H9 (cell line): ENCODE data around the gene GPD1L. TPM values are rescaled to one million over a fixed set of nuclear protein-coding genes. Genes with fewer than 3 reads are reported as not detected.
"Not testable (repeated sequence)": the region's sequence is repeated elsewhere in the genome, so short reads cannot be mapped to it uniquely, and the experiment has no call there.

Experiments
- DNase-seq: peaks from one replicate; pipeline ENCODE4 v3.0.0-alpha.2; 2017
- H2AFZ ChIP-seq: one replicate; pipeline ENCODE4 v1.6.1; 2013; ENCODE audit warnings: mild to moderate bottlenecking, low read length, control low read depth, moderate library complexity
- H2AK5ac ChIP-seq: 2 replicates; pipeline ENCODE4 v1.6.1; 2013; ENCODE audit warnings: low read length, control low read depth, mixed read lengths; ENCODE audit not compliant: insufficient read length
- H2BK120ac ChIP-seq: one replicate; pipeline ENCODE4 v1.6.1; 2013; ENCODE audit warnings: low read depth, mild to moderate bottlenecking, low read length, control low read depth, inconsistent platforms; ENCODE audit not compliant: poor library complexity, severe bottlenecking
- H2BK12ac ChIP-seq: 2 replicates; pipeline ENCODE4 v1.6.1; 2013; ENCODE audit warnings: low read length, control low read depth, mixed read lengths, low read depth; ENCODE audit not compliant: insufficient read length
- H2BK15ac ChIP-seq: 2 replicates; pipeline ENCODE4 v1.6.1; 2013; ENCODE audit warnings: low read depth, low read length, control low read depth
- H2BK20ac ChIP-seq: one replicate; pipeline ENCODE4 v1.6.1; 2013; ENCODE audit warnings: low read depth, mild to moderate bottlenecking, low read length, control low read depth, inconsistent platforms; ENCODE audit not compliant: poor library complexity, severe bottlenecking
- H2BK5ac ChIP-seq: 2 replicates; pipeline ENCODE4 v1.6.1; 2013; ENCODE audit warnings: low read length, control low read depth, mixed read lengths; ENCODE audit not compliant: insufficient read length
- H3K14ac ChIP-seq: 2 replicates; pipeline ENCODE4 v1.6.1; 2013; ENCODE audit warnings: low read length, control low read depth; ENCODE audit not compliant: insufficient read depth
- H3K18ac ChIP-seq: 2 replicates; pipeline ENCODE4 v1.6.1; 2013; ENCODE audit warnings: low read depth, mild to moderate bottlenecking, mixed read lengths, low read length, control low read depth; ENCODE audit not compliant: insufficient read length
- H3K23ac ChIP-seq: 2 replicates; pipeline ENCODE4 v1.6.1; 2013; ENCODE audit warnings: low read length, control low read depth, mixed read lengths, low read depth; ENCODE audit not compliant: insufficient read length
- H3K23me2 ChIP-seq: 2 replicates; pipeline ENCODE4 v1.6.1; 2013; ENCODE audit warnings: low read depth, mild to moderate bottlenecking, mixed read lengths, low read length, control low read depth; ENCODE audit not compliant: insufficient read length, poor library complexity, severe bottlenecking
- H3K27ac ChIP-seq: 2 replicates; pipeline ENCODE4 v1.5.1; 2013; ENCODE audit warnings: low read length, control low read depth, mixed read lengths, low read depth; ENCODE audit not compliant: insufficient read length
- H3K27me3 ChIP-seq: 2 replicates; pipeline ENCODE4 v1.6.1; 2013; ENCODE audit warnings: low read length, control low read depth, inconsistent platforms; ENCODE audit not compliant: insufficient read depth
- H3K4ac ChIP-seq: 2 replicates; pipeline ENCODE4 v1.6.1; 2013; ENCODE audit warnings: low read depth, mild to moderate bottlenecking, control low read depth, inconsistent platforms, low read length, moderate library complexity
- H3K4me1 ChIP-seq: 2 replicates; pipeline ENCODE4 v1.6.1; 2013; ENCODE audit warnings: low read length, control low read depth, inconsistent platforms; ENCODE audit not compliant: insufficient read depth
- H3K4me2 ChIP-seq: 2 replicates; pipeline ENCODE4 v1.6.1; 2013; ENCODE audit warnings: low read length, control low read depth, mixed read lengths; ENCODE audit not compliant: insufficient read length, insufficient read depth
- H3K56ac ChIP-seq: 2 replicates; pipeline ENCODE4 v1.6.1; 2013; ENCODE audit warnings: low read depth, mild to moderate bottlenecking, mixed read lengths, low read length, control low read depth; ENCODE audit not compliant: insufficient read length
- H3K79me1 ChIP-seq: 2 replicates; pipeline ENCODE4 v1.6.1; 2013; ENCODE audit warnings: low read depth, mild to moderate bottlenecking, moderate library complexity, low read length, control low read depth, inconsistent platforms; ENCODE audit not compliant: insufficient read depth, poor library complexity, severe bottlenecking
- H3K79me2 ChIP-seq: 2 replicates; pipeline ENCODE4 v1.6.1; 2013; ENCODE audit warnings: low read length, control low read depth, inconsistent platforms; ENCODE audit not compliant: insufficient read depth
- H3K9ac ChIP-seq: 2 replicates; pipeline ENCODE4 v1.6.1; 2013; ENCODE audit warnings: low read length, control low read depth, mixed read lengths; ENCODE audit not compliant: insufficient read length; ENCODE audit errors: extremely low read depth
- H3K9me3 ChIP-seq: one replicate; pipeline ENCODE4 v1.6.1; 2013; ENCODE audit warnings: low read depth, low read length, inconsistent platforms; ENCODE audit not compliant: control insufficient read depth
- H3T11ph ChIP-seq: one replicate; pipeline ENCODE4 v1.6.1; 2013; ENCODE audit warnings: mild to moderate bottlenecking, low read length, control low read depth, inconsistent platforms
- H4K20me1 ChIP-seq: one replicate; pipeline ENCODE4 v1.6.1; 2013; ENCODE audit not compliant: control insufficient read depth, insufficient read length, insufficient read depth
- H4K5ac ChIP-seq: 2 replicates; pipeline ENCODE4 v1.6.1; 2013; ENCODE audit warnings: low read depth, mild to moderate bottlenecking, mixed read lengths, low read length, control low read depth; ENCODE audit not compliant: insufficient read length
- H4K8ac ChIP-seq: replicated peaks from 2 replicates; pipeline ENCODE4 v1.6.1; 2013; ENCODE audit warnings: low read length, control low read depth, mixed read lengths, low read depth; ENCODE audit not compliant: insufficient read length
- H4K91ac ChIP-seq: 2 replicates; pipeline ENCODE4 v1.6.1; 2013; ENCODE audit warnings: low read depth, mild to moderate bottlenecking, moderate library complexity, mixed read lengths, low read length, control low read depth; ENCODE audit not compliant: insufficient read length
- H3K27ac Mint-ChIP-seq, 3 experiments: 2 replicates in 2 of 3; 3 replicates in 1 of 3; pipeline ENCODE4 v1.8.0; 2020 to 2021; ENCODE audit warnings: mixed read lengths in 3 of 3, mild to moderate bottlenecking in 1 of 3, moderate library complexity in 1 of 3
- H3K27me3 Mint-ChIP-seq: 2 replicates; pipeline ENCODE4 v1.8.0; 2021; ENCODE audit warnings: low read depth, mild to moderate bottlenecking, moderate library complexity, mixed read lengths
- H3K36me3 Mint-ChIP-seq, 3 experiments: 2 replicates in 2 of 3; 3 replicates in 1 of 3; pipeline ENCODE4 v1.8.0; 2020 to 2021; ENCODE audit warnings: low read depth in 3 of 3, mixed read lengths in 3 of 3; ENCODE audit not compliant: insufficient read depth in 1 of 3
- H3K4me1 Mint-ChIP-seq, 2 experiments: 2 replicates each; pipeline ENCODE4 v1.8.0; 2020; ENCODE audit warnings: mixed read lengths in 2 of 2
- H3K4me3 Mint-ChIP-seq, 2 experiments: 2 replicates in 1 of 2; 3 replicates in 1 of 2; pipeline ENCODE4 v1.8.0; 2020 to 2021; ENCODE audit warnings: mild to moderate bottlenecking in 2 of 2, mixed read lengths in 2 of 2, moderate library complexity in 1 of 2
- H3K9me3 Mint-ChIP-seq, 2 experiments: 2 replicates in 1 of 2; 3 replicates in 1 of 2; pipeline ENCODE4 v1.8.0; 2020; ENCODE audit warnings: mild to moderate bottlenecking in 2 of 2, mixed read lengths in 2 of 2, moderate library complexity in 1 of 2
- WGBS: extraction: QIAGEN DNeasy Blood & Tissue Kit; methylation state at CpG from one replicate; pipeline ENCODE4 v1.1.7; 2013; ENCODE audit warnings: missing lambda C conversion rate, low lambda C conversion rate, mixed read lengths; ENCODE audit not compliant: insufficient read length; ENCODE audit errors: extremely low coverage; 5-methylcytosine and 5-hydroxymethylcytosine counted together
- total RNA-seq: library from RNA; stranded (reverse); gene quantifications from 2 replicates; pipeline ENCODE4 v1.2.1, GENCODE V29; 2021
- TF ChIP-seq, protein P1 (sequence below): fragments of 200-600 bp; sonication (generic); conservative IDR thresholded peaks from 3 replicates; pipeline ENCODE4 v1.8.0; 2021; ENCODE audit warnings: antibody characterized with exemption, mild to moderate bottlenecking

The GPD1L gene
- total RNA-seq, 1 experiment from 2014 or later, result 3.7 TPM

DNA sequence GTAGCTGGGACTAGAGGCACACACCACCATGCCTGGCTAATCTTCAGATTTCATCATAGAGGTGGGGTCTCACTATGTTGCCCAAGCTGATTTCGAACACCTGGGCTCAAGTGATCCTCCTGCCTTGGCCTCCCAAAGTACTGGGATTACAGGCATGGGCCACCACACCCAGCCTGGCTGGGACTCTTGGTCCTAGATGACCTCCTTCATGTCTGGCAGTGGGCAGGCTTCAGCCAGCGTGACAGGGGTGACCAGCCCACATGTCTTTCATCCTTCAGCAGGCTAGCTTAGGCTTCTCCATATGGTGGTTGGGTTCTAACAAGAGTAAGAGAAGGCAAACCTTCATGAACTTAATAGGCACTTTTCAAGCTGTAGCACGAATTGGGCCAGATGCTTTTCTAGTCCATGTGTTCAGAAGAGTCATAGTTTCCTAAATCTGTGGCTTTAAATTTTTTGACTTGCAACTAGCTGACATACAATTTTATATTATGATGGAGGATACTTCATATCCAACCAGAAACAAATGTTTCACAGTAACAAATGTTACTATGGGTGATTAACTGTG lies 7.6 kb downstream of the GPD1L start:
- Histone ChIP-seq H3K4me1 (peaks cover 3% of the 10 kb centered on the region; the same call in 1 of the 2 replicates), H3T11ph (no peak overlapping the region), H3K9me3 (no peaks in the 10 kb centered on the region), H3K27me3 (no peaks in the 10 kb centered on the region), H3K4ac (no peak overlapping the region), H2BK12ac (no peak overlapping the region), H4K20me1 (no peaks in the 10 kb centered on the region), H3K14ac (no peak overlapping the region), H3K23me2 (no peaks in the 10 kb centered on the region), H3K79me2 (0 out of 2 replicates have a peak, but pooled peaks cover 2% of the 10 kb centered on the region), H2BK20ac (no peak overlapping the region), H3K23ac (no peak overlapping the region), H3K56ac (no peak overlapping the region), H3K27ac (no peak overlapping the region), H4K91ac (no peak overlapping the region), H2AK5ac (no peak overlapping the region), H3K4me2 (no peak overlapping the region), H3K18ac (no peak overlapping the region), H3K9ac (no peak overlapping the region), H2BK120ac (no peak overlapping the region), H4K5ac (no peak overlapping the region), H2AFZ (no peak overlapping the region), H4K8ac (no peak overlapping the region), H3K79me1 (no peaks in the 10 kb centered on the region), H2BK15ac (no peak overlapping the region), H2BK5ac (no peak overlapping the region)
- no peak overlapping the region for H3K4me3 Mint-ChIP-seq
- peaks cover 0 to 7% of the 10 kb centered on the region in 2 experiments; a peak in 2 of 4 replicates for H3K4me1 Mint-ChIP-seq
- H3K27me3 Mint-ChIP-seq, result peaks cover 5% of the 10 kb centered on the region
- WGBS, result no CpG with 5 or more reads among the region's 3 CpGs
- no peak for DNase-seq
- peaks cover 2 to 4% (median 4%) of the 10 kb centered on the region in 3 experiments; a peak in 3 of 7 replicates for H3K36me3 Mint-ChIP-seq
- H3K27ac Mint-ChIP-seq, result no peak overlapping the region; a peak in 1 of 7 replicates
- TF ChIP-seq, protein P1, sequence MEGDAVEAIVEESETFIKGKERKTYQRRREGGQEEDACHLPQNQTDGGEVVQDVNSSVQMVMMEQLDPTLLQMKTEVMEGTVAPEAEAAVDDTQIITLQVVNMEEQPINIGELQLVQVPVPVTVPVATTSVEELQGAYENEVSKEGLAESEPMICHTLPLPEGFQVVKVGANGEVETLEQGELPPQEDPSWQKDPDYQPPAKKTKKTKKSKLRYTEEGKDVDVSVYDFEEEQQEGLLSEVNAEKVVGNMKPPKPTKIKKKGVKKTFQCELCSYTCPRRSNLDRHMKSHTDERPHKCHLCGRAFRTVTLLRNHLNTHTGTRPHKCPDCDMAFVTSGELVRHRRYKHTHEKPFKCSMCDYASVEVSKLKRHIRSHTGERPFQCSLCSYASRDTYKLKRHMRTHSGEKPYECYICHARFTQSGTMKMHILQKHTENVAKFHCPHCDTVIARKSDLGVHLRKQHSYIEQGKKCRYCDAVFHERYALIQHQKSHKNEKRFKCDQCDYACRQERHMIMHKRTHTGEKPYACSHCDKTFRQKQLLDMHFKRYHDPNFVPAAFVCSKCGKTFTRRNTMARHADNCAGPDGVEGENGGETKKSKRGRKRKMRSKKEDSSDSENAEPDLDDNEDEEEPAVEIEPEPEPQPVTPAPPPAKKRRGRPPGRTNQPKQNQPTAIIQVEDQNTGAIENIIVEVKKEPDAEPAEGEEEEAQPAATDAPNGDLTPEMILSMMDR, result no peak
- peaks cover 0 to 10% of the 10 kb centered on the region in 2 experiments; a peak in 4 of 5 replicates for H3K9me3 Mint-ChIP-seq

DNA sequence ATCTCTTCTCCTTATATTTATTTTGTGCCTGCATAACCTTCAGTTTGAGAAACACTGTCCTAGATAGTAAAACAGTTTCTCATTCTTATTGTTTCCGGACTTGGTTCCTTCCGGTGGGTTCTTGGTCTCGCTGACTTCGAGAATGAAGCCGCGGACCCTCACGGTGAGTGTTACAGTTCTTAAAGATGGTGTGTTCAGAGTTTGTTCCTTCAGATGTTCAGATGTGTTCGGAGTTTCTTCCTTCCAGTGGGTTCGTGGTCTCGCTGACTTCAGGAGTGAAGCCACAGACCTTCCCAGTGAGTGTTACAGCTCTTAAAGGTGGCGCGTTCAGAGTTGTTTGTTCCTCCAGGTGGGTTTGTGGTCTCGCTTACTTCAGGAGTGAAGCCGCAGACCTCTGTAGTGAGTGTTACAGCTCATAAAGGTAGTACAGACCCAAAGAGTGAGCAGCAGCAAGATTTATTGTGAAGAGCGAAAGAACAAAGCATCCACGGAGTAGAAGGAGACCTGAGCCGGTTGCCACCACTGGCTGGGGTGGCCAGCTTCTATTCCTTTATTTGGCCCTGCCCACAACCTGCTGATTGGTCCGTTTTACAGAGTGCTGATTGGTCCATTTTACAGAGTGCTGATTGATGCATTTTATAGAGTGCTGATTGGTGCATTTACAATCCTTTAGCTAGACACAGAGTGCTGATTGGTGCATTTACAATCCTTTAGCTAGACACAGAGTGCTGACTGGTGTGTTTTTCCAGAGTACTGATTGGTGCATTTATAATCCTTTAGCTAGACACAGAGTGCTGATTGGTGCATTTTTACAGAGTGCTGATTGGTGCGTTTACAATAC lies 8.3 kb downstream of the GPD1L start:
- H2BK15ac ChIP-seq, H2BK12ac ChIP-seq, H3K23me2 ChIP-seq, H2AK5ac ChIP-seq, H3K9ac ChIP-seq, H3K4me2 ChIP-seq, H3K4me1 ChIP-seq, H2BK120ac ChIP-seq, H4K20me1 ChIP-seq, H3K79me2 ChIP-seq, H3K4me3 Mint-ChIP-seq, H3K79me1 ChIP-seq, H3T11ph ChIP-seq, H3K14ac ChIP-seq, H4K8ac ChIP-seq, DNase-seq, H3K27ac ChIP-seq, H2AFZ ChIP-seq, H2BK20ac ChIP-seq, H3K4ac ChIP-seq, H3K18ac ChIP-seq, H3K27me3 Mint-ChIP-seq, H3K36me3 Mint-ChIP-seq, H2BK5ac ChIP-seq, H3K4me1 Mint-ChIP-seq, H3K27me3 ChIP-seq, H3K23ac ChIP-seq, H3K9me3 ChIP-seq, H3K9me3 Mint-ChIP-seq, H4K91ac ChIP-seq, H4K5ac ChIP-seq, H3K27ac Mint-ChIP-seq, H3K56ac ChIP-seq: not testable (repeated sequence)
- WGBS, result no CpG with 5 or more reads among the region's 19 CpGs
